Heart left ventricle (tissue), 13 donors: ENCODE results near the gene HOXD10.

ENCODE experiments used
- POLR2A ChIP-seq, 2 donors: fragments of 450-650 bp; IDR thresholded peaks; one replicate each; pipeline ENCODE4 v1.6.1; 2017; ENCODE audit warnings: antibody characterized with exemption in 2 of 2, mild to moderate bottlenecking in 2 of 2, moderate library complexity in 2 of 2
- TF ChIP-seq, protein P1 (sequence below), 12 donors: fragments of 200-600 bp; sonication (generic) in 4 of 12; IDR thresholded peaks; one replicate each; pipeline versions ENCODE4 v1.5.0 to v1.8.0; 2018 to 2022; ENCODE audit warnings: antibody characterized with exemption in 12 of 12, mild to moderate bottlenecking in 5 of 12
- donor health status: ischemic (EF 13 %, LVEDD 7.1; RV severe dilation, severe dysfunction).
- donor health status: DM: no; HTN: yes; CAD: no.
- donor health status: DM: no; HTN: no; CAD: no.
- donor health status: ischemic (EF 25% LVEDD 6.9; RV normal size, moderate dysfunction).
- donor health status: ischemic (EF 25% LVEDD 5.7; RV mildly dilated, moderate dysfunction).
- donor health status: ischemic (EF 35%, LVEDD 5.7; RV mildly dilated, moderate dysfunction).
- donor health status: nonischemic (EF 11% LVEDD 7.7; RV severe dilation, severe dysfunction).
- donor health status: DM: yes; HTN: yes; CAD: no.
- donor health status: PGD.
- donor health status: ischemic (EF 29% LVEDD 5.4; RV normal size, mild dysfunction).
- donor health status: nonischemic (EF 23%, LVEDD 6.1; RV moderate dilation, normal function).

DNA sequence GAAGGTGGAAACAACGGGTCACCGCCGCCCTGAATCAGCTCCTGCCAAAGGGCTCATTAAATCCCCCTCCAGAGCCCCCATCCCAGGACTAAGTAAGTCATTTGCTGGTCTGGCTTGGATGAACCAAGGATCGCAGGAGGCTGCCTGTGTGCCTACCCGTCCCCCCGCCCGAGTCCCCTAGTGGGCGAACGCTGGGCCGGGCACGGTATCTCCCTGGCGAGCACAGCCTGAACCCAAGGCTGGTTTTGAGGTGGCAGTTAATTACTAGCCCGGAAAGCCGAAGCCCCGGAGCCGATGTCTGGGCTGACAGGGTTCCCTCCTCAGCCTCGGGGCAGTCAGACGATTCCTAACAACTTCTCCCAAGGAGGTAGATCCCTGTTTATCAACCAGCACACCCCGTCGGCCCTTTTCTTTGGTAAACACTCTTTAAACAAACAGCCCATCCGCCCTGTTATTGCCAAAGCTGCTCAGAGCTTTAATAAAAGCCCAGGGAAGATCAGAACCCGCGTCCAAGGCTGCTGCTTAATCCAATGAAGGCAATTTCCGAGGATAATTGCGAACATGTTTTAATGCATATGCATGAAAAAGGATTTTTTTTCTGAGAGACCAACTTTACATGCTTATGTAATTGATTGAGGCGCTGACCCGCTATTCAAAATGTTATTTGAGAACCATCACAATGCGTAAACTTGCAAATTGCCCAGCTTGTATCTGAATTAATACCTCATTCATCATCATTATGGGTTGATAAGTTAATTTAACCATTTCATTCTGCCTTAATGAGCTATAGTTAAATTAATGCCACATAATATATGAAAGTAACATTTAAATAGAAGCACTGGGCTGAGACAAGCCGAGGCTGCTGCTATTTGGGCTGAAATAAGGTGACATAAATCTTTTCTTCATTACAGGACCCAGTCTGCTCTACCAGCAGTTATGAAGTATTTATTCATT, 43.4 kb upstream of the HOXD10 start:
- TF ChIP-seq POLR2A (IDR thresholded peaks at IDR 0.05) = no peak
- TF ChIP-seq, protein P1, sequence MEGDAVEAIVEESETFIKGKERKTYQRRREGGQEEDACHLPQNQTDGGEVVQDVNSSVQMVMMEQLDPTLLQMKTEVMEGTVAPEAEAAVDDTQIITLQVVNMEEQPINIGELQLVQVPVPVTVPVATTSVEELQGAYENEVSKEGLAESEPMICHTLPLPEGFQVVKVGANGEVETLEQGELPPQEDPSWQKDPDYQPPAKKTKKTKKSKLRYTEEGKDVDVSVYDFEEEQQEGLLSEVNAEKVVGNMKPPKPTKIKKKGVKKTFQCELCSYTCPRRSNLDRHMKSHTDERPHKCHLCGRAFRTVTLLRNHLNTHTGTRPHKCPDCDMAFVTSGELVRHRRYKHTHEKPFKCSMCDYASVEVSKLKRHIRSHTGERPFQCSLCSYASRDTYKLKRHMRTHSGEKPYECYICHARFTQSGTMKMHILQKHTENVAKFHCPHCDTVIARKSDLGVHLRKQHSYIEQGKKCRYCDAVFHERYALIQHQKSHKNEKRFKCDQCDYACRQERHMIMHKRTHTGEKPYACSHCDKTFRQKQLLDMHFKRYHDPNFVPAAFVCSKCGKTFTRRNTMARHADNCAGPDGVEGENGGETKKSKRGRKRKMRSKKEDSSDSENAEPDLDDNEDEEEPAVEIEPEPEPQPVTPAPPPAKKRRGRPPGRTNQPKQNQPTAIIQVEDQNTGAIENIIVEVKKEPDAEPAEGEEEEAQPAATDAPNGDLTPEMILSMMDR (IDR thresholded peaks at IDR 0.05) = no peak
